Esophagus muscularis mucosa (tissue), 4 donors: ENCODE measurements around the gene TNFRSF19. TPM values are rescaled to one million over a fixed set of nuclear protein-coding genes. Genes with fewer than 3 reads are reported as not detected.

Experiments used
- DNase-seq: peaks from one replicate; pipeline ENCODE4 v3.0.0-alpha.2; 2017; ENCODE audit errors: extremely low spot score
- H3K27ac ChIP-seq, 4 donors: fragments of 200-600 bp; sonication (generic); replicated peaks in 1 of 4; 1 replicate in 3 of 4; 2 replicates in 1 of 4; pipeline ENCODE4 v1.5.1; 2016 to 2019; ENCODE audit warnings: mild to moderate bottlenecking in 1 of 4
- H3K27me3 ChIP-seq, 4 donors: fragments of 200-600 bp; sonication (generic); one replicate each; pipeline versions ENCODE4 v1.5.1 to v1.6.0; 2016 to 2019
- H3K36me3 ChIP-seq, 4 donors: fragments of 200-600 bp; sonication (generic); one replicate each; pipeline ENCODE4 v1.5.1; 2016 to 2019
- H3K4me1 ChIP-seq, 4 donors: fragments of 200-600 bp; sonication (generic); one replicate each; pipeline ENCODE4 v1.5.1; 2016 to 2019
- H3K4me3 ChIP-seq, 4 donors: fragments of 200-600 bp; sonication (generic); 1 replicate in 2 of 4; 2 replicates in 2 of 4; pipeline ENCODE4 v1.5.1; 2016 to 2019; ENCODE audit warnings: mild to moderate bottlenecking in 4 of 4, moderate library complexity in 1 of 4
- H3K9me3 ChIP-seq, 4 donors: fragments of 200-600 bp; sonication (generic); 1 replicate in 3 of 4; 2 replicates in 1 of 4; pipeline ENCODE4 v1.5.1; 2016 to 2019
- CTCF ChIP-seq, 3 experiments: fragments of 200-600 bp in 2 of 3; fragments of 450-650 bp in 1 of 3; sonication (generic) in 2 of 3; IDR thresholded peaks; one replicate each; pipeline ENCODE4 v1.5.1; 2017 to 2019; ENCODE audit warnings: antibody characterized with exemption in 3 of 3, mild to moderate bottlenecking in 2 of 3, moderate library complexity in 1 of 3
- EP300 ChIP-seq: sonication (generic); formaldehyde crosslinking; IDR thresholded peaks from one replicate; pipeline ENCODE4 v1.6.1; 2017; ENCODE audit warnings: antibody characterized with exemption
- POLR2A ChIP-seq: fragments of 450-650 bp; IDR thresholded peaks from one replicate; pipeline ENCODE4 v1.6.1; 2017; ENCODE audit warnings: antibody characterized with exemption, moderate library complexity, mild to moderate bottlenecking, low read depth
- POLR2AphosphoS5 ChIP-seq, 2 donors: sonication (generic); formaldehyde crosslinking; IDR thresholded peaks; one replicate each; pipeline ENCODE4 v1.6.1; 2017; ENCODE audit warnings: antibody characterized with exemption in 2 of 2
- WGBS: methylation state at CpG from one replicate; pipeline ENCODE4 v1.1.5; 2018; 5-methylcytosine and 5-hydroxymethylcytosine counted together
- intact Hi-C: fragments of 100-400 bp; cut with DNase I; formaldehyde crosslinking; loops from one replicate; pipeline ENCODE4 v1.15.1; 2023
- total RNA-seq, 4 donors: library from RNA; depleted of rRNA; stranded (reverse); fragments of >200 nt; gene quantifications; one replicate each; pipeline versions ENCODE4 v1.1.0 to v1.2.1, GENCODE V29; 2016

Gene TNFRSF19
- total RNA-seq, 4 donors from 2014 or later: 3.2 to 5.6 (median 5.0) TPM

DNA sequence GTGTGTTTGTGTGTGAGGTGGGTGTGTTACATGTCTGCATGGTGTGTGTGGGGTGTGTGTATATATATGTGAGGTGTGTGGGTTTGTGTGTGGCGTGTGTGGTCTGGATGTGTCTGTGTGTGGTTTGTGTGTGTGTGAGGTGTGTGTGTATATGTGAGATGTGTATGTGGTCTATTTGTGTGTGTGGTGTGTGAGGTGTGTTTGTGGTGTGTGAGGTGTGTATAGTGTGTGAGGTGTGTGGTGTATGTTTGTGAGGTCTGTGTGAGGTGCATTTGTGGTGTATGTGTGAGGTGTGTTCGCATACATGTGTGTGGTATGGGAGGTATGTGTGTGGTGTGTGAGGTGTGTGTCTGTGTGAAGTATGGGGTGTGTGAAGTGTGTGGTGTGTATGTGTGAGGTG, 12.5 kb upstream of the TNFRSF19 start:
- Histone ChIP-seq H3K4me1 (peaks cover 8 to 17% (median 13%) of the 10 kb centered on the region in 4 donors), H3K36me3 (no peaks in the 10 kb centered on the region), H3K27me3 (no peaks in the 10 kb centered on the region), H3K27ac (no peak overlapping the region), H3K9me3 (no peaks in the 10 kb centered on the region), H3K4me3 (no peak overlapping the region)
- TF ChIP-seq POLR2AphosphoS5 (IDR thresholded peaks at IDR 0.05): no peak
- TF ChIP-seq POLR2A: no peak
- WGBS: 98% methylated on average over 2 of the region's 2 CpGs
- no peak for DNase-seq
- intact Hi-C loops: no loop called here

GRCh38 chr13:23558675-23559536, 11.3 kb upstream of the TNFRSF19 start:
- H3K27me3 ChIP-seq: no peaks in the 10 kb centered on the region
- H3K36me3 ChIP-seq: no peaks in the 10 kb centered on the region
- intact Hi-C loops: no loop called here
- no peak for TF ChIP-seq POLR2A
- TF ChIP-seq POLR2AphosphoS5 (IDR thresholded peaks at IDR 0.05): peak; percentile 37 to 53
- 32% methylated on average over 14 of the region's 14 CpGs for WGBS
- no peaks in the 10 kb centered on the region for H3K9me3 ChIP-seq
- H3K4me1 ChIP-seq: peaks cover 8 to 17% (median 13%) of the 10 kb centered on the region in 4 donors
- no peak for DNase-seq
- peak overlapping the region; percentile 26 to 47 (median 38) for H3K4me3 ChIP-seq
- H3K27ac ChIP-seq: peak overlapping the region; percentile 69 to 82 (median 73)

- no peak for DNase-seq
- 96% methylated on average over 7 of the region's 7 CpGs for WGBS
- peaks cover 8 to 17% (median 13%) of the 10 kb centered on the region in 4 donors for H3K4me1 ChIP-seq
- intact Hi-C loops: no loop called here
- no peaks in the 10 kb centered on the region for H3K9me3 ChIP-seq
- H3K36me3 ChIP-seq: no peaks in the 10 kb centered on the region
- no peak overlapping the region for H3K4me3 ChIP-seq
- peak overlapping the region; percentile 69 to 82 (median 73) for H3K27ac ChIP-seq
- no peaks in the 10 kb centered on the region for H3K27me3 ChIP-seq
- TF ChIP-seq CTCF (IDR thresholded peaks at IDR 0.05): no peak
Observed at GRCh38 chr13:23560571-23561089, 9.6 kb upstream of the TNFRSF19 start.

GRCh38 chr13:23561261-23561660, 9.0 kb upstream of the TNFRSF19 start:
- no peaks in the 10 kb centered on the region for H3K36me3 ChIP-seq
- TF ChIP-seq CTCF (IDR thresholded peaks at IDR 0.05) (no peak), POLR2A (no peak), POLR2AphosphoS5 (IDR thresholded peaks at IDR 0.05) (no peak), EP300 (no peak)
- WGBS: 72% methylated on average over 3 of the region's 3 CpGs
- no peak for DNase-seq
- H3K4me3 ChIP-seq: no peak overlapping the region
- no peaks in the 10 kb centered on the region for H3K27me3 ChIP-seq
- H3K9me3 ChIP-seq: no peaks in the 10 kb centered on the region
- intact Hi-C loops: no loop called here
- H3K4me1 ChIP-seq: peaks cover 8 to 17% (median 13%) of the 10 kb centered on the region in 4 donors
- no peak overlapping the region for H3K27ac ChIP-seq

DNA sequence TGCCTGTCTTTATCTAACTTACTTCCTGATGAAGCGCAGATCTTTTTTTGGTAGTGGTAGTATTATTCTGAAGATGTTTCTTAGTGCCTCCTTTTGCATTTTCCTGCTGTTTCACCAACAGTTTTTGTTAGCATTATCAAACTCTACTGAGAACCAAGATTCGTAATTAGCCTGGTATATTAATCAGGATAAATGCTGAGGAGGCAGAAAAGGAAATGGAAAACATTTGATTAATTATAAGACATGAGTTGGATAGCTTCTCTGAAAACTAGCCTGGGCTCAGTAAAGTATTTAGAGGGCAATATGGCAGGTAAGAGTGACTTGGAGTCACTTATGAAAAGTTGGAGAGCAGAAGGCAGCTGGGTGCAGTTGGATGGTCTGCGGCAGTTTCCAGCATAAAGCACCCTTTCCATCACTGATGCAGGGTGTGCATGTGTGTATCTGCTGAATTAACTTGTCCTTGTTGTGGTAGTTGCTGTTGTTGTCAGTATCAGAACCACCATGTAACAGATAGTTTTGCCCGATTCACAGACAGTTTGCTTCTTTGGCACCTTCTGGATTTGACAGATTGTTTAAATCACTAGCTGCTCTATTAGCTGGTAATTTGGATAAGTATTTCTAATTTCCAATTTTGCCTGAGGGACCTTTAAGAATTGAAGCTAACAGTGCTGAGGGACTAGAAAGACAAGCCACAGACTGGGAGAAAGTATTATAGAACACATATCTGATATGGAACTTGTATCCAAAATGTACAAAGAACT, 6.9 kb upstream of the TNFRSF19 start:
- peaks cover 8 to 17% (median 13%) of the 10 kb centered on the region in 4 donors for H3K4me1 ChIP-seq
- H3K27ac ChIP-seq: no peak overlapping the region
- H3K9me3 ChIP-seq: no peaks in the 10 kb centered on the region
- intact Hi-C loops: no loop called here
- DNase-seq: no peak
- WGBS: 95% methylated on average over 4 of the region's 4 CpGs
- H3K36me3 ChIP-seq: no peaks in the 10 kb centered on the region
- H3K27me3 ChIP-seq: no peaks in the 10 kb centered on the region
- no peak for TF ChIP-seq EP300
- no peak overlapping the region for H3K4me3 ChIP-seq

GRCh38 chr13:23567906-23568460, 2.2 kb upstream of the TNFRSF19 start:
- Histone ChIP-seq H3K27ac (no peak overlapping the region), H3K36me3 (no peaks in the 10 kb centered on the region), H3K4me1 (peaks cover 0 to 22% (median 19%) of the 10 kb centered on the region in 4 donors), H3K4me3 (no peak overlapping the region), H3K9me3 (no peaks in the 10 kb centered on the region), H3K27me3 (no peaks in the 10 kb centered on the region)
- intact Hi-C loops: no loop called here
- DNase-seq: no peak
- TF ChIP-seq POLR2A (no peak), CTCF (IDR thresholded peaks at IDR 0.05) (no peak), EP300 (no peak), POLR2AphosphoS5 (IDR thresholded peaks at IDR 0.05) (no peak)
- WGBS: 78% methylated on average over 9 of the region's 9 CpGs
